ENCODE data around the gene MSS51.

DNA sequence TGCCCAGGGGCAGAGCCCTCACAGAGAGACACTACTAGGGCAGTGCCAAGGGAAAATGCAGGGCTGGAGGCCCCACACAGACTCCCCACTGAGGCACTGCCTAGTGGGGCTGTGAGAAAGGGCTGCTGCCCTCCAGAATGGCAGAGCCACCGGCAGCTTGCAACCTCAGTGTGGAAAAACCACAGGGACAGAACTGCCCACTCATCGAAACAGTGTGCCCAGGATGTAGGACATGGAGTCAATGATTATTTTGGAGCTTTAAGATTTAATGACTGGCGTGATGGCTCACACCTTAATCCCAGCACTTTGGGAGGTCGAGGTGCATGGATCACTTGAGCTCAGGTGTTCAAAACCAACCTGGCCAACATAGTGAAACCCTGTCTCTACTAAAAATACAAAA is 27.5 kb upstream of the MSS51 start:
- TF ChIP-seq EZH2phosphoT487 (IDR thresholded peaks at IDR 0.05; ENCODE audit: borderline replicate concordance) (no peak), REST (IDR thresholded peaks at IDR 0.05; ENCODE audit: low read depth) (no peak), SP1 (IDR thresholded peaks at IDR 0.05; ENCODE audit: low read depth) (no peak), EZH2 (IDR thresholded peaks at IDR 0.05) (no peak), POLR2A (IDR thresholded peaks at IDR 0.05; ENCODE audit: borderline replicate concordance, extremely low read depth, insufficient read depth, insufficient read length) (no peak), EGR1 (IDR thresholded peaks at IDR 0.05; ENCODE audit: low read depth) (no peak), POLR2AphosphoS5 (IDR thresholded peaks at IDR 0.05; ENCODE audit: low read depth, low read length) (no peak), YY1 (IDR thresholded peaks at IDR 0.05; ENCODE audit: extremely low read depth, insufficient replicate concordance, low read depth, low read length) (no peak), MAX (IDR thresholded peaks at IDR 0.05) (no peak), CEBPB (IDR thresholded peaks at IDR 0.05; ENCODE audit: low read depth) (no peak)
- TF ChIP-seq, protein P1, sequence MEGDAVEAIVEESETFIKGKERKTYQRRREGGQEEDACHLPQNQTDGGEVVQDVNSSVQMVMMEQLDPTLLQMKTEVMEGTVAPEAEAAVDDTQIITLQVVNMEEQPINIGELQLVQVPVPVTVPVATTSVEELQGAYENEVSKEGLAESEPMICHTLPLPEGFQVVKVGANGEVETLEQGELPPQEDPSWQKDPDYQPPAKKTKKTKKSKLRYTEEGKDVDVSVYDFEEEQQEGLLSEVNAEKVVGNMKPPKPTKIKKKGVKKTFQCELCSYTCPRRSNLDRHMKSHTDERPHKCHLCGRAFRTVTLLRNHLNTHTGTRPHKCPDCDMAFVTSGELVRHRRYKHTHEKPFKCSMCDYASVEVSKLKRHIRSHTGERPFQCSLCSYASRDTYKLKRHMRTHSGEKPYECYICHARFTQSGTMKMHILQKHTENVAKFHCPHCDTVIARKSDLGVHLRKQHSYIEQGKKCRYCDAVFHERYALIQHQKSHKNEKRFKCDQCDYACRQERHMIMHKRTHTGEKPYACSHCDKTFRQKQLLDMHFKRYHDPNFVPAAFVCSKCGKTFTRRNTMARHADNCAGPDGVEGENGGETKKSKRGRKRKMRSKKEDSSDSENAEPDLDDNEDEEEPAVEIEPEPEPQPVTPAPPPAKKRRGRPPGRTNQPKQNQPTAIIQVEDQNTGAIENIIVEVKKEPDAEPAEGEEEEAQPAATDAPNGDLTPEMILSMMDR (IDR thresholded peaks at IDR 0.05 in 2 of 3, conservative IDR thresholded peaks at IDR 0.05 in 1 of 3; ENCODE audit: borderline replicate concordance in 1 of 3, insufficient read depth in 1 of 3, low read depth in 2 of 3, low read length in 2 of 3), result no peak
